Neural progenitor cell (in vitro differentiated cells): ENCODE results near the gene S1PR5.

Source experiments
- EZH2 ChIP-seq: fragments of 200-600 bp; sonication (generic); IDR thresholded peaks from 2 replicates; pipeline ENCODE4 v1.6.1; 2017; ENCODE audit warnings: antibody characterized with exemption, mild to moderate bottlenecking, moderate library complexity
- EZH2phosphoT487 ChIP-seq: fragments of 200-600 bp; sonication (generic); IDR thresholded peaks from 2 replicates; pipeline ENCODE4 v1.6.1; 2017; ENCODE audit warnings: antibody characterized with exemption
- TF ChIP-seq, protein P1 (sequence below): fragments of 200-600 bp; sonication (generic); IDR thresholded peaks from 2 replicates; pipeline ENCODE4 v1.5.1; 2017; ENCODE audit warnings: antibody characterized with exemption, mild to moderate bottlenecking

DNA sequence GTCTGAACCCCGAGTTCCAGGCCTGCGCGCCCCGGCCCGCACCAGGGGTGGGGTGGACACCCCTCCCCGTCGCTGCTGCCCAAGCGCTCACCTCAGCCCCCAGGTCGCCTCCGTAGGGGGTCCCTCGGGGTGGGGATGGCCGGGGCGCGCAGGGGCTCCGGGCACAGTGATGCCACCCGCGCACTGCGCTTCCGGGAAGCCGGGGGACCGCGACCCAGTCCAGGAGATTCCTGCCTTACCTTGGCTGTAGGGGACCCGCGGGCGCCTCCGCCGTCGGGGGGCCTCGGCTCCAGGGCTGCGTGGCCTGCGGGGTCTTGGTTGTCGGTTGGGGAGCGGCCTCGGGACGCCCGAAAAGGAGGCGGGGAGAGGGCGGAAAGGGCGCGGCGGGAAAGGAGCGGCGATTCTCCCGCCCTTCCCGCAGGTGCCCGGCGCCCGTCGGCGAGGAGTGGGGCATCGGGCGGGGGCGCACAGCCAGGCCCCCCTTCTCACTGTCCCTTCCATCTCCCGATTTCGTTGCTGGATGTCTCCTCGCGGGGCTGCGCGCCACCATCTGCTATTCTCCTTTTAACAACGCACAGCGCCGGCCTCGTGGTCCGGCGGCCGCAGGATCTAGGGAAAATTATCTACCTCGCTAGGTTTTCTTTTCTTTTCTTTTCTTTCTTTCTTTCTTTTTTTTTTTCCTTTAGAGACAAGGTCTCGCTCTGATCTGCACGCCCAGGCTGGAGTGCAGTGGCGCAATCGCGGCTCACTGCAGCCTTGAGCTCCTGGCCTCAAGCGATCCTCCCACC, 14.1 kb downstream of the S1PR5 start, which contains the start of gene KEAP1:
- TF ChIP-seq, protein P1, sequence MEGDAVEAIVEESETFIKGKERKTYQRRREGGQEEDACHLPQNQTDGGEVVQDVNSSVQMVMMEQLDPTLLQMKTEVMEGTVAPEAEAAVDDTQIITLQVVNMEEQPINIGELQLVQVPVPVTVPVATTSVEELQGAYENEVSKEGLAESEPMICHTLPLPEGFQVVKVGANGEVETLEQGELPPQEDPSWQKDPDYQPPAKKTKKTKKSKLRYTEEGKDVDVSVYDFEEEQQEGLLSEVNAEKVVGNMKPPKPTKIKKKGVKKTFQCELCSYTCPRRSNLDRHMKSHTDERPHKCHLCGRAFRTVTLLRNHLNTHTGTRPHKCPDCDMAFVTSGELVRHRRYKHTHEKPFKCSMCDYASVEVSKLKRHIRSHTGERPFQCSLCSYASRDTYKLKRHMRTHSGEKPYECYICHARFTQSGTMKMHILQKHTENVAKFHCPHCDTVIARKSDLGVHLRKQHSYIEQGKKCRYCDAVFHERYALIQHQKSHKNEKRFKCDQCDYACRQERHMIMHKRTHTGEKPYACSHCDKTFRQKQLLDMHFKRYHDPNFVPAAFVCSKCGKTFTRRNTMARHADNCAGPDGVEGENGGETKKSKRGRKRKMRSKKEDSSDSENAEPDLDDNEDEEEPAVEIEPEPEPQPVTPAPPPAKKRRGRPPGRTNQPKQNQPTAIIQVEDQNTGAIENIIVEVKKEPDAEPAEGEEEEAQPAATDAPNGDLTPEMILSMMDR = no peak
- TF ChIP-seq EZH2 (peak; percentile 14), EZH2phosphoT487 (peak; percentile 30)
